Testis (tissue), 2 donors: ENCODE measurements around the gene WDR76.

Source experiments
- CTCF ChIP-seq, 3 experiments: fragments of 450-650 bp in 2 of 3; fragments of 200-600 bp in 1 of 3; sonication (generic) in 1 of 3; IDR thresholded peaks; one replicate each; pipeline ENCODE4 v1.5.1; 2016 to 2019; ENCODE audit warnings: antibody characterized with exemption in 3 of 3, mild to moderate bottlenecking in 2 of 3, moderate library complexity in 1 of 3
- POLR2A ChIP-seq: fragments of 450-650 bp; IDR thresholded peaks from one replicate; pipeline ENCODE4 v1.6.1; 2017; ENCODE audit warnings: antibody characterized with exemption, mild to moderate bottlenecking, moderate library complexity

- no peak for TF ChIP-seq CTCF (IDR thresholded peaks at IDR 0.05)
- TF ChIP-seq POLR2A = no peak
Observed at GRCh38 chr15:43901495-43901894, 74.7 kb downstream of the WDR76 start.
